ENCODE data around the gene MALRD1. TPM values are rescaled to one million over a fixed set of nuclear protein-coding genes. Genes with fewer than 3 reads are reported as not detected.
A peak's percentile ranks its signal among the peaks of the same experiment; 100 is the strongest.

MALRD1 gene
- total RNA-seq, 4 donors from 2014 or later, result 1.1 to 6.2 TPM; not detected in 2

DNA sequence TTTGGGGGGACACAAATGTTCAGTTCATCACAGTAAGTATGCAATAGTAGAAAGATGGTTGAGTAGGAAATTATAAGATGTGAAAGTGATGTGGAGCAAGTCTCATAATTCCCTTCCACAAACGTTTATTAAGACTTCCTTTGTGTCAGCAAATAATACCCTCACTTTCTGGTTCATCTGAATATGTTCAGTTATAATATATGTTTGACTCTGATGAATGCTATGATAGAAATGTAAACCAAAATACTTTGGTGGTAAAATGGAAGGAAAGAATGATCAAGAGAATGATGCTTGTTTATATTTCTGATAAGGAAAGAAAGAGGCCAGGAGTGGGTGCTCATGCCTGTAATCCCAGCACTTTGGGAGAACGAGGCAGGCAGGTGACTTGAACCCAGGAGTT is 655.9 kb downstream of the MALRD1 start:
- H3K27me3 ChIP-seq, result no peaks in the 10 kb centered on the region
- no peak overlapping the region for H3K4me3 ChIP-seq
- no peaks in the 10 kb centered on the region for H3K4me1 ChIP-seq
- H3K27ac ChIP-seq, result no peak overlapping the region
- DNase-seq, result no peak
- no peaks in the 10 kb centered on the region for H3K36me3 ChIP-seq
- no peaks in the 10 kb centered on the region for H3K9me3 ChIP-seq
- intact Hi-C loops (cut with DNase I; ENCODE audit: low total_unique reads), result no loop called here
- TF ChIP-seq, protein P1, sequence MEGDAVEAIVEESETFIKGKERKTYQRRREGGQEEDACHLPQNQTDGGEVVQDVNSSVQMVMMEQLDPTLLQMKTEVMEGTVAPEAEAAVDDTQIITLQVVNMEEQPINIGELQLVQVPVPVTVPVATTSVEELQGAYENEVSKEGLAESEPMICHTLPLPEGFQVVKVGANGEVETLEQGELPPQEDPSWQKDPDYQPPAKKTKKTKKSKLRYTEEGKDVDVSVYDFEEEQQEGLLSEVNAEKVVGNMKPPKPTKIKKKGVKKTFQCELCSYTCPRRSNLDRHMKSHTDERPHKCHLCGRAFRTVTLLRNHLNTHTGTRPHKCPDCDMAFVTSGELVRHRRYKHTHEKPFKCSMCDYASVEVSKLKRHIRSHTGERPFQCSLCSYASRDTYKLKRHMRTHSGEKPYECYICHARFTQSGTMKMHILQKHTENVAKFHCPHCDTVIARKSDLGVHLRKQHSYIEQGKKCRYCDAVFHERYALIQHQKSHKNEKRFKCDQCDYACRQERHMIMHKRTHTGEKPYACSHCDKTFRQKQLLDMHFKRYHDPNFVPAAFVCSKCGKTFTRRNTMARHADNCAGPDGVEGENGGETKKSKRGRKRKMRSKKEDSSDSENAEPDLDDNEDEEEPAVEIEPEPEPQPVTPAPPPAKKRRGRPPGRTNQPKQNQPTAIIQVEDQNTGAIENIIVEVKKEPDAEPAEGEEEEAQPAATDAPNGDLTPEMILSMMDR (IDR thresholded peaks at IDR 0.05), result no peak
- TF ChIP-seq POLR2A (IDR thresholded peaks at IDR 0.05), result no peak

DNA sequence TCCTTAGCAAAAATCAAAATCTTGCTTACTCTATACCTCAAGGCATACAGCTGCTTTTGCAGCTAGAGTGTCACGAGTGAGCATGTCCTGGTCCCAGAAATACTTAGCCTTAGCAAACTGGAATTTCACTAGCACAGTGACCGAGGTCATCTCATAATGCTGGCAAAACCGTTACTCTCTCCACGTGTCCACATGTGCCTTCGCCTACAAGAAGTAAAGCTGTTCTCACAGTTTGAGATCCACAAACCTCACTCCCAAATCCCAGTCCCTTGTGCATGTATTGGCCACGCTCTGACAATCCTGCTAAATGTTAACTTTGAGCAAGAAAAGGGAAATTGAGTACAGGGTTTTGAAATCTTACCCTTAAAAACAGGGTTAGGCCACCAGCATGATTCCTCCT is 656.6 kb downstream of the MALRD1 start:
- Histone ChIP-seq H3K4me1 (no peaks in the 10 kb centered on the region), H3K36me3 (no peaks in the 10 kb centered on the region), H3K9me3 (no peaks in the 10 kb centered on the region), H3K27me3 (no peaks in the 10 kb centered on the region), H3K27ac (peak overlapping the region in 1 of 2 donors; percentile 2), H3K4me3 (no peak overlapping the region)
- peak in 1 of 2 donors; percentile 17 for DNase-seq
- intact Hi-C loops (cut with DNase I; ENCODE audit: low total_unique reads), result no loop called here
- TF ChIP-seq POLR2A (IDR thresholded peaks at IDR 0.05), result no peak
- TF ChIP-seq, protein P1 (IDR thresholded peaks at IDR 0.05), result no peak

DNA sequence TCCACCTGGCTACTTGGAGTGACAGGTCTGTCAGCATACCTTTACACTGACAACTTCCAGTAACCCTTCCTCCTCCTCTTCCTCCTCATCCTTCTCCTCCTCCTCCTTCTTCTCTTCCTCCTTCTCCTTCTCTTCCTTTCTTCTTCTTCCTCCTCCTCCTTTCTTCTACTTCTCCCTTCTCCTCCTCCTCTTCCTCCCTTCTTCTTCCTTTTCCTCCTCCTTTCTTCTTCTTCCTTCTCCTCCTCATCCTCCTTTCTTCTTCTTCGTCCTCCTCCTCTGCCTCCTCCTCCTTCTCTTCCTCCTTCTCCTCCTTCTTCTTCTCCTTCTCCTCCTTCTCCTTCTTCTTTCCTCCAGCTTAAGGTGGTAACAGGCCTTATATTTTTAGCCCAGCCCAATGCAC is 658.3 kb downstream of the MALRD1 start:
- no peak for TF ChIP-seq POLR2A (IDR thresholded peaks at IDR 0.05)
- TF ChIP-seq, protein P1 (IDR thresholded peaks at IDR 0.05), result no peak
- no peaks in the 10 kb centered on the region for H3K36me3 ChIP-seq
- no peaks in the 10 kb centered on the region for H3K27me3 ChIP-seq
- no peak overlapping the region for H3K4me3 ChIP-seq
- no peaks in the 10 kb centered on the region for H3K9me3 ChIP-seq
- H3K4me1 ChIP-seq, result no peaks in the 10 kb centered on the region
- no peak for DNase-seq
- intact Hi-C loops (cut with DNase I; ENCODE audit: low total_unique reads), result no loop called here
- H3K27ac ChIP-seq, result no peak overlapping the region

DNA sequence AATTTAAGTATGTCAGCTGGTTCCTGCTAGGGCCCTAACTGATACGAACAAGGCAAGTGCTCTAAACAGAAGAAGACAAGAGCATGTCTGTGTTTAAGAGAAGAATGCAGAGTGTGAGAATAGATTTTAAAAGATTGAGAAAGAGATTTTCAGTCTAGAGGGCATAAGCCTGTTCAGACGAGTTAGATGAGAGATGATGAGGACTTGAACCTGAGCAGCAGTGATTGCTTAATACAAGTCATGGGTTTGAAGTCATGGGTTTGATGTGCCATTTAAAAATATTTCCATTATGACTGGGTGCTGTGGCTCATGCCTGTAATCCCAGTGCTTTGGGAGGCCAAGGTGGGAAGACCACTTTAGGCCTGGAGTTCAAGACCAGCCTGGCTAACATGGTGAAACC is 658.8 kb downstream of the MALRD1 start:
- DNase-seq, result no peak
- H3K27me3 ChIP-seq, result no peaks in the 10 kb centered on the region
- H3K4me3 ChIP-seq, result no peak overlapping the region
- intact Hi-C loops (cut with DNase I; ENCODE audit: low total_unique reads), result no loop called here
- H3K36me3 ChIP-seq, result no peaks in the 10 kb centered on the region
- no peak overlapping the region for H3K27ac ChIP-seq
- no peaks in the 10 kb centered on the region for H3K9me3 ChIP-seq
- TF ChIP-seq, protein P1 (IDR thresholded peaks at IDR 0.05), result no peak
- no peak for TF ChIP-seq POLR2A (IDR thresholded peaks at IDR 0.05)
- H3K4me1 ChIP-seq, result no peaks in the 10 kb centered on the region

DNA sequence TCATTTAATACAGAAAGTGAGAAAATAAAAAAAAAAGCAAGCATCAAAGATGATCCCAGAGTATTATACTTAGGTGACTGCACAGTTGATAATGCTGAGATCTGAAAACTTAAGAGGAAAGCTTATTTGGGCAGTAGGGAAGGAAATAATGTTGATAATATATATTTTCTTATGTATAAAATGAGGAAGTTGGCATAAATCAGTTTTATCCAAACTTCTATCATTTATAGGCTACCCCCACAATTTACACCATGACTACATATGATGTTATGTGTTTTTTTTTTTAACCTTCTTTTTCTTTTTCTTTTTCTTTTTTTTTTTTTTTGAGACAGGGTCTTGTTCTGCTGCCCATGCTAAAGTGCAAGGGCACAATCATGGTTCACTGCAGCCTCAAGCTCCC is 659.4 kb downstream of the MALRD1 start:
- intact Hi-C loops (cut with DNase I; ENCODE audit: low total_unique reads), result no loop called here
- Histone ChIP-seq H3K9me3 (no peaks in the 10 kb centered on the region), H3K36me3 (no peaks in the 10 kb centered on the region), H3K27me3 (no peaks in the 10 kb centered on the region), H3K27ac (no peak overlapping the region), H3K4me1 (no peaks in the 10 kb centered on the region), H3K4me3 (no peak overlapping the region)
- no peak for DNase-seq
- TF ChIP-seq, protein P1 (IDR thresholded peaks at IDR 0.05), result no peak
- TF ChIP-seq POLR2A (IDR thresholded peaks at IDR 0.05), result no peak

All from uterus (tissue), 4 donors.